ENCODE results near the gene SH2D4B. TPM values are rescaled to one million over a fixed set of nuclear protein-coding genes. Genes with fewer than 3 reads are reported as not detected.

SH2D4B gene
- total and polyA plus RNA-seq, 8 donors: 0.09 to 0.37 (median 0.20) TPM

GRCh38 chr10:80670774-80671173 lies 133.1 kb downstream of the SH2D4B start:
- Histone ChIP-seq H3K27ac (no peak overlapping the region), H3K4me1 (no peaks in the 10 kb centered on the region), H3K9me3 (no peaks in the 10 kb centered on the region), H3K27me3 (no peaks in the 10 kb centered on the region), H3K4me3 (no peak overlapping the region), H3K36me3 (no peaks in the 10 kb centered on the region)
- ATAC-seq (no peak), DNase-seq (no peak)
- TF ChIP-seq CTCF (IDR thresholded peaks at IDR 0.05): no peak
- intact Hi-C loops (cut with DNase I): no loop called here

GRCh38 chr10:80671847-80672246 lies 134.1 kb downstream of the SH2D4B start:
- Histone ChIP-seq H3K4me1 (no peaks in the 10 kb centered on the region), H3K9me3 (no peaks in the 10 kb centered on the region), H3K36me3 (no peaks in the 10 kb centered on the region), H3K27me3 (no peaks in the 10 kb centered on the region), H3K27ac (no peak overlapping the region), H3K4me3 (no peak overlapping the region)
- TF ChIP-seq CTCF (IDR thresholded peaks at IDR 0.05): no peak
- DNase-seq (no peak), ATAC-seq (no peak)
- intact Hi-C loops (cut with DNase I): no loop called here

GRCh38 chr10:80672613-80673012 lies 134.9 kb downstream of the SH2D4B start:
- Histone ChIP-seq H3K4me1 (no peaks in the 10 kb centered on the region), H3K36me3 (no peaks in the 10 kb centered on the region), H3K9me3 (no peaks in the 10 kb centered on the region), H3K4me3 (no peak overlapping the region), H3K27me3 (no peaks in the 10 kb centered on the region), H3K27ac (no peak overlapping the region)
- ATAC-seq (no peak), DNase-seq (no peak)
- TF ChIP-seq CTCF (IDR thresholded peaks at IDR 0.05): no peak
- intact Hi-C loops (cut with DNase I): no loop called here

GRCh38 chr10:80674809-80675208 lies 137.1 kb downstream of the SH2D4B start:
- DNase-seq: no peak
- Histone ChIP-seq H3K4me1 (no peaks in the 10 kb centered on the region), H3K4me3 (no peak overlapping the region), H3K9me3 (no peaks in the 10 kb centered on the region), H3K27ac (no peak overlapping the region), H3K36me3 (no peaks in the 10 kb centered on the region), H3K27me3 (no peaks in the 10 kb centered on the region)
- intact Hi-C loops (cut with DNase I): no loop called here
- no peak for TF ChIP-seq CTCF (IDR thresholded peaks at IDR 0.05)
- no peak for ATAC-seq

GRCh38 chr10:80681142-80681541 lies 143.4 kb downstream of the SH2D4B start:
- H3K27me3 ChIP-seq: no peaks in the 10 kb centered on the region
- no peak overlapping the region for H3K27ac ChIP-seq
- ATAC-seq (no peak), DNase-seq (no peak)
- no peaks in the 10 kb centered on the region for H3K36me3 ChIP-seq
- no peak for TF ChIP-seq CTCF (IDR thresholded peaks at IDR 0.05)
- no peaks in the 10 kb centered on the region for H3K4me1 ChIP-seq
- no peaks in the 10 kb centered on the region for H3K9me3 ChIP-seq
- H3K4me3 ChIP-seq: no peak overlapping the region
- intact Hi-C loops (cut with DNase I): no loop called here

Data from left lung (tissue), 10 donors.